ACC112 (cell line): ENCODE measurements around the gene MMADHC.

Source experiments
- H2AFZ ChIP-seq: fragments of 200-600 bp; sonication (generic); one replicate; pipeline ENCODE4 v1.6.0; 2017; ENCODE audit warnings: antibody characterized with exemption, low read length; ENCODE audit not compliant: unreplicated experiment
- H3K27ac ChIP-seq: fragments of 200-600 bp; sonication (generic); 2 replicates; pipeline ENCODE4 v1.5.1; 2014; ENCODE audit warnings: low read depth, mild to moderate bottlenecking, antibody characterized with exemption, low read length, moderate library complexity
- H3K27me3 ChIP-seq: fragments of 200-600 bp; sonication (generic); 2 replicates; pipeline ENCODE4 v1.6.1; 2014; ENCODE audit warnings: mild to moderate bottlenecking, antibody characterized with exemption, low read length, moderate library complexity, mixed read lengths; ENCODE audit not compliant: insufficient read depth
- H3K36me3 ChIP-seq: fragments of 200-600 bp; sonication (generic); 2 replicates; pipeline ENCODE4 v1.6.1; 2016; ENCODE audit warnings: mild to moderate bottlenecking, antibody characterized with exemption, low read length, moderate library complexity, mixed read lengths; ENCODE audit not compliant: insufficient read depth
- H3K4me1 ChIP-seq: fragments of 200-600 bp; sonication (generic); one replicate; pipeline ENCODE4 v1.6.1; 2016; ENCODE audit warnings: low read length, mixed read lengths; ENCODE audit not compliant: insufficient read depth, unreplicated experiment, control insufficient read depth
- H3K4me3 ChIP-seq: fragments of 200-600 bp; sonication (generic); 2 replicates; pipeline ENCODE4 v1.5.1; 2014; ENCODE audit warnings: mild to moderate bottlenecking, low read depth, low read length
- H3K79me2 ChIP-seq: fragments of 200-600 bp; sonication (generic); one replicate; pipeline ENCODE4 v1.6.0; 2016; ENCODE audit warnings: low read length; ENCODE audit not compliant: control insufficient read depth, unreplicated experiment, insufficient read depth

MMADHC gene

GRCh38 chr2:149594411-149594810, 6.8 kb upstream of the MMADHC start:
- Histone ChIP-seq H3K36me3 (no peaks in the 10 kb centered on the region), H3K4me1 (peaks cover 23% of the 10 kb centered on the region), H3K4me3 (no peak overlapping the region), H3K79me2 (no peaks in the 10 kb centered on the region), H3K27me3 (no peaks in the 10 kb centered on the region), H3K27ac (no peak overlapping the region), H2AFZ (no peak overlapping the region)

GRCh38 chr2:149587950-149588487, 444 bp upstream of the MMADHC start:
- Histone ChIP-seq H3K36me3 (peaks cover 18% of the 10 kb centered on the region), H3K79me2 (peaks cover 42% of the 10 kb centered on the region), H3K27me3 (no peaks in the 10 kb centered on the region), H2AFZ (peak overlapping the region; percentile 62), H3K4me1 (peaks cover 20% of the 10 kb centered on the region), H3K4me3 (peak overlapping the region; percentile 85), H3K27ac (0 out of 2 replicates have a peak overlapping the region, but pooled peaks have one; percentile 92)

GRCh38 chr2:149586898-149587219, 716 bp downstream of the MMADHC start:
- peak overlapping the region; percentile 85 for H3K4me3 ChIP-seq
- H3K79me2 ChIP-seq: peaks cover 51% of the 10 kb centered on the region
- peaks cover 28% of the 10 kb centered on the region for H3K4me1 ChIP-seq
- H3K36me3 ChIP-seq: peaks cover 27% of the 10 kb centered on the region
- H2AFZ ChIP-seq: peak overlapping the region; percentile 51
- H3K27me3 ChIP-seq: no peaks in the 10 kb centered on the region
- H3K27ac ChIP-seq: peak overlapping the region; percentile 92

GRCh38 chr2:149586063-149586462, 1.5 kb downstream of the MMADHC start:
- H3K36me3 ChIP-seq: peaks cover 34% of the 10 kb centered on the region
- peaks cover 54% of the 10 kb centered on the region for H3K79me2 ChIP-seq
- H3K4me3 ChIP-seq: peak overlapping the region; percentile 85
- no peak overlapping the region for H3K27ac ChIP-seq
- no peak overlapping the region for H2AFZ ChIP-seq
- no peaks in the 10 kb centered on the region for H3K27me3 ChIP-seq
- peaks cover 35% of the 10 kb centered on the region for H3K4me1 ChIP-seq

GRCh38 chr2:149585166-149585885, 2.2 kb downstream of the MMADHC start:
- Histone ChIP-seq H3K79me2 (peaks cover 60% of the 10 kb centered on the region), H3K36me3 (peaks cover 40% of the 10 kb centered on the region), H3K27me3 (no peaks in the 10 kb centered on the region), H3K27ac (no peak overlapping the region), H3K4me3 (peak overlapping the region; percentile 85), H3K4me1 (peaks cover 42% of the 10 kb centered on the region), H2AFZ (no peak overlapping the region)

GRCh38 chr2:149579972-149580882, 7.3 kb downstream of the MMADHC start:
- H3K79me2 ChIP-seq: peaks cover 51% of the 10 kb centered on the region
- H3K27ac ChIP-seq: peak overlapping the region; percentile 18
- H2AFZ ChIP-seq: no peak overlapping the region
- H3K4me1 ChIP-seq: peaks cover 45% of the 10 kb centered on the region
- H3K27me3 ChIP-seq: no peaks in the 10 kb centered on the region
- peak overlapping the region; percentile 4; the same call in 1 of the 2 replicates for H3K4me3 ChIP-seq
- H3K36me3 ChIP-seq: peaks cover 65% of the 10 kb centered on the region

GRCh38 chr2:149577269-149577668, 10.3 kb downstream of the MMADHC start:
- no peaks in the 10 kb centered on the region for H3K27me3 ChIP-seq
- H3K4me3 ChIP-seq: no peak overlapping the region
- peaks cover 60% of the 10 kb centered on the region for H3K36me3 ChIP-seq
- peaks cover 23% of the 10 kb centered on the region for H3K4me1 ChIP-seq
- H2AFZ ChIP-seq: no peak overlapping the region
- peaks cover 24% of the 10 kb centered on the region for H3K79me2 ChIP-seq
- no peak overlapping the region for H3K27ac ChIP-seq

- H3K27ac ChIP-seq: no peak overlapping the region
- no peak overlapping the region for H3K4me3 ChIP-seq
- peaks cover 11% of the 10 kb centered on the region for H3K4me1 ChIP-seq
- H3K79me2 ChIP-seq: peaks cover 17% of the 10 kb centered on the region
- H2AFZ ChIP-seq: no peak overlapping the region
- H3K27me3 ChIP-seq: no peaks in the 10 kb centered on the region
- H3K36me3 ChIP-seq: peaks cover 48% of the 10 kb centered on the region
Observed at GRCh38 chr2:149575752-149576151, 11.8 kb downstream of the MMADHC start.

GRCh38 chr2:149575277-149575676, 12.3 kb downstream of the MMADHC start:
- Histone ChIP-seq H2AFZ (no peak overlapping the region), H3K79me2 (peaks cover 13% of the 10 kb centered on the region), H3K27ac (no peak overlapping the region), H3K36me3 (peaks cover 47% of the 10 kb centered on the region), H3K4me3 (no peak overlapping the region), H3K27me3 (no peaks in the 10 kb centered on the region), H3K4me1 (peaks cover 6% of the 10 kb centered on the region)

- H2AFZ ChIP-seq: no peak overlapping the region
- H3K4me1 ChIP-seq: no peaks in the 10 kb centered on the region
- H3K4me3 ChIP-seq: no peak overlapping the region
- peaks cover 3% of the 10 kb centered on the region for H3K79me2 ChIP-seq
- peaks cover 49% of the 10 kb centered on the region for H3K36me3 ChIP-seq
- H3K27ac ChIP-seq: no peak overlapping the region
- no peaks in the 10 kb centered on the region for H3K27me3 ChIP-seq
Observed at GRCh38 chr2:149573760-149574159, 13.8 kb downstream of the MMADHC start.
